SH-SY5Y (cell line): ENCODE results near the gene GLI3.

ENCODE experiments used
- GATA2 ChIP-seq: IDR thresholded peaks from 2 replicates; pipeline ENCODE4 v1.6.1; 2011; ENCODE audit warnings: mild to moderate bottlenecking, low read depth, low read length
- GATA3 ChIP-seq: IDR thresholded peaks from 2 replicates; pipeline ENCODE4 v1.6.1; 2011; ENCODE audit warnings: low read depth, mild to moderate bottlenecking, low read length, moderate library complexity

- TF ChIP-seq GATA2 (no peak), GATA3 (no peak)
Observed at GRCh38 chr7:41955893-41956675, 280.9 kb downstream of the GLI3 start.
